Measurements from ENCODE around the gene IRF2BPL. TPM values are rescaled to one million over a fixed set of nuclear protein-coding genes. Genes with fewer than 3 reads are reported as not detected.

Gene IRF2BPL
- total RNA-seq, 2 experiments from 2014 or later = 23.7 to 25.8 TPM

DNA sequence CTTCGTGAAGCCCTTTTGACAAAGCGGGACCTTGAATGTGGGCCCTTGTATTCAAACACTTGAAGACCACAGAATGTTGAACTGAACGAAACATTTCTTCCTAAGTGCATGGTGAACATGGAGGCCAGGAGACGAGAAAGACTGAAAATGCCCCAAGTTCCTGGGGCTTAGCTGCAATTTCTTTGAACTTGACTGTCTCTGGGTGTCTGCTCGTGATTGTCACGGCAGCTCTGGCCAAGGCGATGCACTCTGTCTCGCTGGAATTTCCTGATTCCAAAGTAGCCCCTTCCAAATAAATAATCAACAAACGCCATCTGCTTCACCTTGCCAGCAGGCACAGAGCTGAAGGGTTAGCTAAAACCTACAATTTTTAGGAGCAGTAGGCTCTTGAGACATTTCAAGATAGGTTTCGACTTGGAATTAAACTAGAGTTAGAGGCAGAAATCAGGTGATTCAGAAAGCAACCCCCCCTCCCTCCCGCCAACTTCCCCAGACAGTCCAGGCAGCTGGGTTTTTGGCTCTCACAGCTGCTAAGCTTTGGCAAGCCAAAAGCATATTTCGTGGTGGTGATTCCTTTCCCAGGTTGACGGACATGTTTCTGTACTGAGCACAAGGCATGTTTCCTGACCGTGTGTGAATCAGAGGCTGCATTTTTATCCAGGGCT lies 13.5 kb upstream of the IRF2BPL start:
- ChIA-PET POLR2A (interaction anchor here (0.6 to 4.3 kb wide), 7 partner anchors 8 to 320 kb away, joined by 3 to 56 read pairs (median 3); partner anchors contain the start of gene IRF2BPL), CTCF (ENCODE audit: unreplicated experiment) (interaction anchor here (0.6 to 1.4 kb wide), 2 partner anchors 10 to 125 kb away, joined by 3 read pairs; no protein-coding TSS in a partner anchor)
- H4K20me1 ChIP-seq (ENCODE audit: insufficient read depth, low read length) = no peaks in the 10 kb centered on the region
- peak overlapping the region; percentile 81 for H3K4me2 ChIP-seq (ENCODE audit: low read length)
- H3K79me2 ChIP-seq (ENCODE audit: insufficient read depth, low read depth, low read length) = no peaks in the 10 kb centered on the region
- no peak for TF ChIP-seq EZH2phosphoT487 (IDR thresholded peaks at IDR 0.05; ENCODE audit: borderline replicate concordance, low read depth, low read length)
- TF ChIP-seq, protein P1, sequence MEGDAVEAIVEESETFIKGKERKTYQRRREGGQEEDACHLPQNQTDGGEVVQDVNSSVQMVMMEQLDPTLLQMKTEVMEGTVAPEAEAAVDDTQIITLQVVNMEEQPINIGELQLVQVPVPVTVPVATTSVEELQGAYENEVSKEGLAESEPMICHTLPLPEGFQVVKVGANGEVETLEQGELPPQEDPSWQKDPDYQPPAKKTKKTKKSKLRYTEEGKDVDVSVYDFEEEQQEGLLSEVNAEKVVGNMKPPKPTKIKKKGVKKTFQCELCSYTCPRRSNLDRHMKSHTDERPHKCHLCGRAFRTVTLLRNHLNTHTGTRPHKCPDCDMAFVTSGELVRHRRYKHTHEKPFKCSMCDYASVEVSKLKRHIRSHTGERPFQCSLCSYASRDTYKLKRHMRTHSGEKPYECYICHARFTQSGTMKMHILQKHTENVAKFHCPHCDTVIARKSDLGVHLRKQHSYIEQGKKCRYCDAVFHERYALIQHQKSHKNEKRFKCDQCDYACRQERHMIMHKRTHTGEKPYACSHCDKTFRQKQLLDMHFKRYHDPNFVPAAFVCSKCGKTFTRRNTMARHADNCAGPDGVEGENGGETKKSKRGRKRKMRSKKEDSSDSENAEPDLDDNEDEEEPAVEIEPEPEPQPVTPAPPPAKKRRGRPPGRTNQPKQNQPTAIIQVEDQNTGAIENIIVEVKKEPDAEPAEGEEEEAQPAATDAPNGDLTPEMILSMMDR (conservative IDR thresholded peaks at IDR 0.05; ENCODE audit: low read length) = no peak
- H3K4me3 ChIP-seq (ENCODE audit: low read depth, low read length, poor library complexity, severe bottlenecking) = no peak overlapping the region
- BruUV-seq (replicated peaks) = no TSS peak
- peak overlapping the region; percentile 96 for H3K27ac ChIP-seq (ENCODE audit: low read depth, low read length, poor library complexity, severe bottlenecking)
- no peaks in the 10 kb centered on the region for H3K9me2 ChIP-seq (ENCODE audit: insufficient read depth, low read length)
- intact Hi-C loops (cut with micrococcal nuclease; ENCODE audit: unreplicated experiment) = no loop called here
- no peaks in the 10 kb centered on the region for H3K36me3 ChIP-seq (ENCODE audit: insufficient read depth, low read length)
- no peaks in the 10 kb centered on the region for H3K9me3 ChIP-seq (ENCODE audit: low read length)
- DNase-seq (ENCODE audit: low spot score) = no peak
- peaks cover 69% of the 10 kb centered on the region for H3K4me1 ChIP-seq (ENCODE audit: insufficient read depth, low read length, poor library complexity, severe bottlenecking)
- peak overlapping the region; percentile 71 for H2AFZ ChIP-seq (ENCODE audit: low read length)

DNA sequence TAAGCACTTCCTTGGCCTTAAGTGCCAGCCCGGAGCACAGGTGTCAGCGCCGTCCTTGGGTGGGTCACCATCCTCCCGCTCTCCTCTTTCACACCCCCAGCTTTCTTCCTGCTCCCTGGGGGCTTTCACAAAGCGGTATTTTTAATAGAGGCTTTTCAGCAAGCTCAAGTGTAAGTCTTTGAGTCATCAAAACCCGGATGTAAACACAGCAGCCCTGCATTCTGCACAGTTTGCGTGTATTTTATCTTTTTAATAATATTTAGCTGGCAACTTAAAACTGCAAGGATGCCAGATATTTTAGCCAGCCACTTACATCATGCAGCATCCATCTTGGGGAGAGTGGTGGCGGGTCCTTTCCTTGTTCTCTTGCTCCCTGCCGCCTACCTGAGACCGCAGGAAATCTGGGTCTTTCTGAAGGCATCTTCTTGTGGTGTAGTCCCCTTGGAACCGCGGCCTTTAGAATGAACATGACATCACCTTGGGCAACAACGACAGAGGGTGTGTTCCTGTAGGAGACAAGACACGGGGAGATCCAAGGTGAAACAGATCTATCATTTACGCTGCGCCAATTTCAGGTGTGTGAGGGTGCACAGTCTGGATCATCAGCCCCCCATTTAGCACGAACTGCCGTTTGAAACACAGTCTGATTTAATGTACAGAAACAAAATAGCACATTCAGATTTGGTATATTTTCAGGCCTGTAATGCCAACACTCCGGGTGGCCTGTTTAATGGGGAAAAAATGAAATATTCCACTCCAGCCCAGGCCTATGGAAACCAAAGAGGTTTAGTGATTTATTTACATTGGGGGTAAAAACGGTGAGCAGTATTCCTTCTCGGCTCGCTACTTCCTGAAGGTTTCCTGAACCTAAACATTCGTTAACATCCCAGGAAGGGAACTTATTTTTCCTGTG lies 12.5 kb upstream of the IRF2BPL start:
- BruUV-seq (replicated peaks) = TSS peak; percentile 81
- peak overlapping the region; percentile 71 for H2AFZ ChIP-seq (ENCODE audit: low read length)
- POLR2A ChIA-PET = interaction anchor here (0.5 to 4.3 kb wide), 4 partner anchors 9 to 87 kb away, joined by 3 to 56 read pairs (median 6); partner anchors contain the start of gene IRF2BPL
- intact Hi-C loops (cut with micrococcal nuclease; ENCODE audit: unreplicated experiment) = loop anchor here (1.0 kb wide), 2 partner anchors 13 to 85 kb away; partner anchors contain the start of gene IRF2BPL
- no peak for DNase-seq (ENCODE audit: low spot score)
- H3K79me2 ChIP-seq (ENCODE audit: insufficient read depth, low read depth, low read length) = no peaks in the 10 kb centered on the region
- H3K9me3 ChIP-seq (ENCODE audit: low read length) = no peaks in the 10 kb centered on the region
- H3K27ac ChIP-seq (ENCODE audit: low read depth, low read length, poor library complexity, severe bottlenecking) = peak overlapping the region; percentile 96
- no peaks in the 10 kb centered on the region for H4K20me1 ChIP-seq (ENCODE audit: insufficient read depth, low read length)
- peaks cover 79% of the 10 kb centered on the region for H3K4me1 ChIP-seq (ENCODE audit: insufficient read depth, low read length, poor library complexity, severe bottlenecking)
- no peak for TF ChIP-seq EZH2phosphoT487 (IDR thresholded peaks at IDR 0.05; ENCODE audit: borderline replicate concordance, low read depth, low read length)
- TF ChIP-seq, protein P1 (conservative IDR thresholded peaks at IDR 0.05; ENCODE audit: low read length) = no peak
- no peaks in the 10 kb centered on the region for H3K36me3 ChIP-seq (ENCODE audit: insufficient read depth, low read length)
- peak overlapping the region; percentile 61 for H3K4me3 ChIP-seq (ENCODE audit: low read depth, low read length, poor library complexity, severe bottlenecking)
- no peaks in the 10 kb centered on the region for H3K9me2 ChIP-seq (ENCODE audit: insufficient read depth, low read length)
- peak overlapping the region; percentile 81 for H3K4me2 ChIP-seq (ENCODE audit: low read length)
- CTCF ChIA-PET (ENCODE audit: unreplicated experiment) = no interaction called here

Measured in OCI-LY7 (cell line).